Posterior cingulate gyrus (tissue), 11 donors: Measurements from ENCODE around the gene ELK1.
"Not testable (repeated sequence)": the region's sequence is repeated elsewhere in the genome, so short reads cannot be mapped to it uniquely, and the experiment has no call there.

Experiments used
- DNase-seq, 10 donors: peaks; one replicate each; pipeline versions ENCODE4 v3.0.0 to v3.0.0-alpha.2; 2020 to 2021; ENCODE audit warnings: mixed read lengths in 3 of 10
- intact Hi-C: fragments of 100-400 bp; cut with DNase I; formaldehyde crosslinking; loops from one replicate; pipeline ENCODE4 v1.15.1; 2023

The ELK1 gene

DNA sequence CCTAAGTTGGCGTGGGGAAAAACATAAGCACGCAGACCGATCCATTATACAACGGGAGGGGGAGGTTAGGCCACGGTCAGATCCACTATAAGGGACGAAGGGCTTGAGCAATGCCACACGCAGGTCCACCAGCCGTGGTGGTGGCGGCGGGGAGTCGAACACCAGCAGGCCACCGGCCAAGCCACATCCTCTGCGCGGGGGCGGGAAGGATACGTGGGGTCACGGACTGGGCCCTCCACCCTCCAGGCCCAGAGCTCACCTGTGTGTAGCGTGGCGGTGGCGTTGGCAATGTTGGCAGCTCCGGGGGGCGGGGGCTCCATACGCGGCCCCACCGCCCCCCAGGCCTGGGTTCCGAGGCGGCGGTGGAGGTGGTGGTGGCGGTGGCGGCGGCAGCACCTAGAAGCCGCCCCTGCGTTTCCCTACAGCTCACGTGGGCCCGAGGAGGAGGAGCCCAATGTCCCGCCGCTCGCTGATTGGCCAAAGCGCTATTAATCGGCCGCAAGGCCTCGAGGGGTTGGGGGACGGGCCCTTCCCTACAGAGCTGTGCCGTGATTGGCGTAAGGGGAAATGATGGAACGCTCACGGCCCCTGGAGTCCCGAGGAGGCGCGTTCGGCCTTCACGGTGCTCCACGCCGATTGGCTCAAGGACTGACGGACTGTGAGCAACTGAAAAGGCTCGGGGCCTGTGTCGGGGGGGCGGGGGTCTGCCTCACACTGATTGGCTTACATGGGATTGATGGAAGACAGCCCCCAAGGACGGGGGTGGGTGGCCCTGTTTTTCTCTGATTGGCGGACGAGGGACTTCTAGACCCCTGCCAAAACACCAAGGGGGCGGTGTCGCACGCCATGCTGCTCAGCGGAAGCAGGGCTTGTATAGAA is at the start of gene ELK1:
ELK1 (minus strand) TSS at position 400 of the 879 bp plus-strand sequence. CDS start 9,122 bp downstream, outside the sequence.
- peak; percentile 90 to 99 (median 94) for DNase-seq
- intact Hi-C loops: loop anchor here (10.0 kb wide), 1 partner anchor 374 kb away; no protein-coding TSS in a partner anchor

GRCh38 chrX:47697181-47697580 is 46.8 kb upstream of the ELK1 start:
- intact Hi-C loops: no loop called here

DNA sequence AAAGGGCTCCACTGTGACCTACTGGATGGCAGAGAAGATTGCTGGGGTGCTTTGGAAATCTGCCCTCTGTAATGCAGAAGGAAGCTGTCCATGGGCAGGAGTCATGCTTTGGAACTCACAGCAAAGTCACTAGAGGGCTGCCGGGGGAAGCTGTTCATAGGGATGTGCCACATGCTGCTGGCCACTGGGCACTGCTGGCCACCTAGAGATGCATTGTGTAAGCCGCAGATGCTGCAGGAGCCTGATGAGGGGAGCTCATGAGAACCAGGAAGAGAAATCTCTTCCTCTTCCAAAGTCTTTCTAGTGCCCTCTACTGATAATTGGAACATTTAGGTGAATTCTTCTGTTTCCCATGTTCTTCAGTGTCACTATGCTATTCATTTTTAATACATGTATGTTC is 39.8 kb upstream of the ELK1 start:
- intact Hi-C loops: no loop called here
- DNase-seq: no peak

More at GRCh38 chrX:47697181-47697580, 46.8 kb upstream of the ELK1 start:
- DNase-seq: no peak

- no peak for DNase-seq
- intact Hi-C loops: no loop called here
Observed at GRCh38 chrX:47687263-47687662, 36.9 kb upstream of the ELK1 start.

GRCh38 chrX:47683829-47684205 is 33.5 kb upstream of the ELK1 start:
- intact Hi-C loops: no loop called here
- no peak for DNase-seq

GRCh38 chrX:47683184-47683828 is 32.9 kb upstream of the ELK1 start:
- no peak for DNase-seq
- intact Hi-C loops: no loop called here

- intact Hi-C loops: not testable (repeated sequence)
Observed at GRCh38 chrX:47675959-47676859, 25.8 kb upstream of the ELK1 start.

GRCh38 chrX:47674776-47675175 is 24.4 kb upstream of the ELK1 start:
- no peak for DNase-seq
- intact Hi-C loops: no loop called here

More at GRCh38 chrX:47675959-47676859, 25.8 kb upstream of the ELK1 start:
- not testable (repeated sequence) for DNase-seq

- intact Hi-C loops, DNase-seq: not testable (repeated sequence)
Observed at GRCh38 chrX:47665797-47666196, 15.4 kb upstream of the ELK1 start.

GRCh38 chrX:47664737-47665136 is 14.4 kb upstream of the ELK1 start:
- intact Hi-C loops: no loop called here
- no peak for DNase-seq

DNA sequence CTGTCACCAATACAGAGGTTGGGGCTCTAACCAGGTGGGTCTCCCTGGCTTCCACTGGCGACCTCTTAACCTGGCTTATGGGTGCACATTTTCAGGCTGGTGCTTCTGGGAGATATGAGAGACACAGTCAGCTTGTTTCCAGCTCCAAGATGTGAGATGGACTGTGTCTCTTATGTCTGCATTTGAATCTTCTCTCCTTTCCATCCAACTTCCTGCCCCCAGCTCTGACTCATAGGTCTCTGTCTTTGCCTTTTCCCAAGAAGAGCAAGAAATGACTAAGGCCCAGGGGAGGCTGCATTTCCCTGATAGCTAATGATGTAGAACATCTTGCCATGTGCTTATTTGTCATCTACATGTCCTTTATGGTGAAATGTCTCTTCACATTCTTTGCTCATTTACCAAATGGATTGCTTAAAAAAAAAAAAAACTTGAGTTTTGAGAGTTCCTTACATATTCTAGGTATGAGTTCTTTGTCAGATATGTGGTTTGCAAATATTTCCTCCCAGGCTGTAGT is 11.8 kb upstream of the ELK1 start:
- intact Hi-C loops: no loop called here
- no peak for DNase-seq

- intact Hi-C loops: no loop called here
- DNase-seq: no peak
Observed at GRCh38 chrX:47661539-47661938, 11.2 kb upstream of the ELK1 start.

GRCh38 chrX:47659421-47659726 is 9.0 kb upstream of the ELK1 start:
- intact Hi-C loops: loop anchor here (10.0 kb wide), 1 partner anchor 365 kb away; no protein-coding TSS in a partner anchor
- no peak for DNase-seq

GRCh38 chrX:47658684-47659420 is 8.5 kb upstream of the ELK1 start, which contains the start of gene UXT:
Gene UXT, minus strand, starts transcription at chrX:47659180. Its CDS starts 253 bp downstream, at chrX:47658927.
- intact Hi-C loops: loop anchor here (10.0 kb wide), 1 partner anchor 366 kb away; no protein-coding TSS in a partner anchor
- peak; percentile 81 to 98 (median 86) for DNase-seq

- DNase-seq: peak in 1 of 10 donors; percentile 95
- intact Hi-C loops: loop anchor here (10.0 kb wide), 1 partner anchor 367 kb away; no protein-coding TSS in a partner anchor
Observed at GRCh38 chrX:47658301-47658683, 7.9 kb upstream of the ELK1 start.

DNA sequence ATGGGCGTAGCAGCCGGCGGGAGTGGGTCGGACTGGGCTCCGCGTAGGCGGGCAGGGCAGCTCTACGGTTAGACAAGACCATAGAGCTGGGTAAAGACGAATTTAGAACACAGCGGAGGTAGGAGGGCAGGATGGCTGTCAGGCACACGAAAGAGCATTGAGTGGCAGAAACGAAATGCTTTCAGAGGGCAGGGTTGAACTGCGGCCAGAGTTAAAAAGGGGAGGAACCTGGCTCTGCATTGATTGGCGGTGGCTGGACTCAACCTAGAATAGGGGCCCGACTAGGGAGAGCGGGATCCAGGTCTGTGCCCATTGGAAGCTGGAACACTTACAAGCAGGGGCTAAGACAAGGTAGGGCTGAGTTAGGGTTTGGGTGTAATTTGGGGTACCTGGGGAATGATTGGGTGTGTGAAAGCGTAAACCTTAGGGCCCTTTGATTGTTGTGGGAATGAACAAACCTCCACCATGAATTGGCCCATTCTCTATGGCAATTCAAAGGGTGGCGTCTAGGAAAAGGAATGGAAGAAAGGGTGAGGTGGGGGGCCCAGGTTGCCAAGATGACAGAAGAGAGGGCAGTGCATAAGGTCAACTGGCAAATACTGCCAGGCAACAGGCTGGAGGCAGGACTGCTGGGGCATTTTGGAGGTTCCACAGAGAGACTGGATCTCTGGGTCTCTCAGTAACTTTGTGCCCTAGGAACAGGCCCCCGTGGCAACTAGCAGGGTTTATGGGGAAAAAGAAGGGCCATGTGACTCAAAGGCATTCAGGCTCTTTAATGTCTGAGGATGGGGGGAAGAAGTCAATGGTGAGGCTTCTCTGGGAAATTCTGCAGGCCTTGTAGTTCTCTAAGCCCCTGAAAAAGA is 911 bp upstream of the ELK1 start:
- DNase-seq: no peak
- intact Hi-C loops: loop anchor here (10.0 kb wide), 1 partner anchor 374 kb away; no protein-coding TSS in a partner anchor

- intact Hi-C loops: loop anchor here (10.0 kb wide), 1 partner anchor 375 kb away; no protein-coding TSS in a partner anchor
- DNase-seq: no peak
Observed at GRCh38 chrX:47649781-47650163, 591 bp downstream of the ELK1 start.

GRCh38 chrX:47649271-47649670 is 1.1 kb downstream of the ELK1 start:
- no peak for DNase-seq
- intact Hi-C loops: no loop called here
